ENCODE results near the gene CCNH. TPM values are rescaled to one million over a fixed set of nuclear protein-coding genes. Genes with fewer than 3 reads are reported as not detected.

CCNH gene
- total and polyA plus RNA-seq, 2 of the 4 experiments (the other 2 are of a cell fraction), result 37.4 to 100 TPM

GRCh38 chr5:87390075-87390474 is 22.7 kb downstream of the CCNH start:
- Histone ChIP-seq H3K27ac (ENCODE audit: insufficient read depth, low read length) (no peak overlapping the region), H4K8ac (ENCODE audit: low read depth in 2 of 2, low read length in 2 of 2) (no peak overlapping the region; a peak in 1 of 4 replicates), H3K18ac (ENCODE audit: low read depth, low read length) (peak overlapping the region; percentile 64; the same call in 1 of the 2 replicates), H3K9ac (ENCODE audit: low read depth, low read length) (no peak overlapping the region), H3K9me1 (ENCODE audit: insufficient read depth, low read length) (peaks cover 6% of the 10 kb centered on the region; the same call in 1 of the 2 replicates), H3K14ac (replicated peaks; ENCODE audit: low read depth, low read length) (0 out of 2 replicates have a peak overlapping the region, but pooled peaks have one; percentile 8), H2AK5ac (ENCODE audit: low read depth, low read length) (no peak overlapping the region), H4K5ac (ENCODE audit: low read depth, low read length) (no peak overlapping the region), H3K79me1 (ENCODE audit: low read depth in 1 of 2, low read length in 2 of 2) (peaks cover 12 to 35% of the 10 kb centered on the region in 2 experiments), H2AFZ (replicated peaks; ENCODE audit: low read length, poor library complexity) (no peak overlapping the region), H4K20me1 (ENCODE audit: insufficient read depth, low read length) (no peaks in the 10 kb centered on the region), H3K4me1 (ENCODE audit: control insufficient read depth, insufficient read depth, low read length) (peaks cover 11% of the 10 kb centered on the region), H3K36me3 (ENCODE audit: control insufficient read depth, insufficient read depth, low read length) (peaks cover 27% of the 10 kb centered on the region), H2BK5ac (ENCODE audit: low read depth, low read length, poor library complexity, severe bottlenecking) (peak overlapping the region; percentile 7), H3K9me3 (ENCODE audit: control insufficient read depth, insufficient read depth, low read length) (no peaks in the 10 kb centered on the region), H2AK9ac (replicated peaks; ENCODE audit: low read depth, low read length, poor library complexity) (no peak overlapping the region), H3K4me2 (ENCODE audit: low read depth, low read length) (no peak overlapping the region), H2BK15ac (ENCODE audit: low read depth, low read length) (no peak overlapping the region), H2BK120ac (ENCODE audit: low read depth, low read length) (no peak overlapping the region), H3K27me3 (ENCODE audit: control insufficient read depth, insufficient read depth, low read length) (no peaks in the 10 kb centered on the region), H3K4ac (ENCODE audit: low read depth, low read length) (no peak overlapping the region), H3K4me3 (ENCODE audit: insufficient read depth, low read depth, low read length) (no peak overlapping the region), H3K56ac (ENCODE audit: extremely low read depth, insufficient read depth, low read length) (no peak overlapping the region), H2BK20ac (ENCODE audit: low read depth, low read length) (peak overlapping the region; percentile 3; the same call in 1 of the 2 replicates), H4K91ac (ENCODE audit: insufficient read depth, low read depth, low read length) (peak overlapping the region; percentile 24; the same call in 1 of the 2 replicates), H3K23ac (ENCODE audit: low read depth, low read length) (peak overlapping the region; percentile 29; the same call in 1 of the 2 replicates)
- dilution Hi-C loops (cut with HindIII; ENCODE audit: low sequenced_read_pairs, unreplicated experiment) (no loop called here), in situ Hi-C loops (cut with MboI; ENCODE audit: low sequenced_read_pairs) (no loop called here), intact Hi-C loops (cut with micrococcal nuclease) (loop anchor here (5.0 kb wide), 1 partner anchor 268 kb away; no protein-coding TSS in a partner anchor)
- TF ChIP-seq MXI1 (IDR thresholded peaks at IDR 0.05; ENCODE audit: borderline replicate concordance, low read depth, low read length) (no peak), RCOR1 (IDR thresholded peaks at IDR 0.05; ENCODE audit: insufficient replicate concordance, low read length) (no peak), ELK1 (IDR thresholded peaks at IDR 0.05; ENCODE audit: borderline replicate concordance, low read depth, low read length) (no peak), CHD1 (IDR thresholded peaks at IDR 0.05; ENCODE audit: low read depth, low read length) (no peak)
- POLR2A ChIA-PET (ENCODE audit: unreplicated experiment), result no interaction called here
- BruUV-seq (replicated peaks), result no TSS peak
- DNase-seq (no peak), ATAC-seq (ENCODE audit: low read depth) (no peak)
- no CpG with 5 or more reads among the region's 3 CpGs for WGBS, 2 experiments (ENCODE audit: extremely low coverage in 2 of 2, insufficient read length in 1 of 2)
- CTCF ChIA-PET, result interaction anchor here (1.5 kb wide), 1 partner anchor 11 kb away, joined by 4 read pairs; no protein-coding TSS in a partner anchor

Measured in IMR-90 (cell line).